Adipocyte (in vitro differentiated cells): ENCODE results near the gene STK39.

Source experiments
- DNase-seq: peaks from one replicate; pipeline ENCODE4 v3.0.0-alpha.2; 2015; ENCODE audit warnings: low read depth
- H3K27me3 ChIP-seq: replicated peaks from 2 replicates; pipeline ENCODE4 v1.7.0; 2013; ENCODE audit warnings: mild to moderate bottlenecking, low read length, moderate library complexity; ENCODE audit not compliant: control insufficient read depth, insufficient read depth
- H3K36me3 ChIP-seq: 2 replicates; pipeline ENCODE4 v1.7.0; 2013; ENCODE audit warnings: low read length, mild to moderate bottlenecking, moderate library complexity; ENCODE audit not compliant: control insufficient read depth, insufficient read depth, severe bottlenecking
- H3K4me1 ChIP-seq: 2 replicates; pipeline ENCODE4 v1.7.0; 2013; ENCODE audit warnings: mild to moderate bottlenecking, low read length, moderate library complexity; ENCODE audit not compliant: control insufficient read depth, insufficient read depth
- H3K4me3 ChIP-seq: 2 replicates; pipeline ENCODE4 v1.7.0; 2013; ENCODE audit warnings: mild to moderate bottlenecking, low read length, moderate library complexity
- H3K9ac ChIP-seq: 2 replicates; pipeline ENCODE4 v1.7.0; 2013; ENCODE audit warnings: mild to moderate bottlenecking, low read length, moderate library complexity
- H3K9me3 ChIP-seq: 2 replicates; pipeline ENCODE4 v1.7.0; 2013; ENCODE audit warnings: mild to moderate bottlenecking, low read length, moderate library complexity; ENCODE audit not compliant: control insufficient read depth

Gene STK39

DNA sequence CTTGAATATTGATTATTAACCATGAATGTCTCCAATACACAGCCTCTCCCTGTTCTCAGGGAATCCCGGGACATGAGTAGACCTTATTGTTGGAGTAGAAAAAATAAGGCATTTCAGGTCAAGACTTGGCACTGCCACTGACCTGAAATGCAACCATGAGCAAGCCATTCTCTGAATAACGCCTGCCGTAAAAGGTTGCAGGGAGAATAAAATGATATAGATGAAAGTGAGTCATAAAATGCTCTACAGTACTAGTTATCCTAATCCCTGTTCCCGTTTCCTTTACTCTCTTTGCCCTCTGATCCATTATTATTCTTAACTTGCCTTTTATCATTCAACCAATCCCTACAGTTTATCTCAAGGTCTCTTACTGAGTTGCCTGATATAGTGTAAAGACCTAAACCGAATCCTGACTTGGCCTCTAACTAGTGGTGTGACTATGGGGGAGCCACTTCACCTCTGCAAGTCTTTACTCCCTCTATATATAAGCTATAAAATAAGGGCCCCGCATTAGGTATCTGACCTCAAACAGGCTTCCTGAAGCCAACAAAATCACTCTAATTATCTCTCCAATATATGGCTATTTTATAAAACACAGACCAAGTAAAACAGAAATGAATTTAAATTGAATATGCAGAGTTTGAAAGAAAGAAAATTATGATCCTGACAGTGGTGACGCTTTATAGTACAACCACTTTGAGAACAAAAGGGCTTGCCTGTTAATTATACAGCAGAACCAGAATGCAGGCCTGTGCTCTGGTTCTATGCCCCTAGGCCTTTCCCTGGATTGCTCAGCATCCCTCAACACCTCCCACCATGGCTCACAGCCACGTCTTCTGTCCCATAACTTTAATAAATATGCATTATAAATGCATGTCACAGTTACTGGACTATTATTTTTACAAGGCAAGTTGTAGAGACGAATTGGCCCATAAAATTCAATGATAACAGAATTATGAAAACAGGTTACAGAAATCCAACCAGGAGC is 183.1 kb downstream of the STK39 start:
- peak; percentile 13 for DNase-seq
- no peaks in the 10 kb centered on the region for H3K9me3 ChIP-seq
- no peaks in the 10 kb centered on the region for H3K27me3 ChIP-seq
- H3K4me1 ChIP-seq: peaks cover 13% of the 10 kb centered on the region
- H3K9ac ChIP-seq: no peak overlapping the region
- no peak overlapping the region for H3K4me3 ChIP-seq
- H3K36me3 ChIP-seq: peaks cover 41% of the 10 kb centered on the region

GRCh38 chr2:168062936-168063335 is 184.5 kb downstream of the STK39 start:
- no peak for DNase-seq
- H3K36me3 ChIP-seq: peaks cover 53% of the 10 kb centered on the region
- H3K27me3 ChIP-seq: no peaks in the 10 kb centered on the region
- H3K4me1 ChIP-seq: peaks cover 13% of the 10 kb centered on the region
- no peak overlapping the region for H3K9ac ChIP-seq
- H3K9me3 ChIP-seq: no peaks in the 10 kb centered on the region
- no peak overlapping the region for H3K4me3 ChIP-seq

GRCh38 chr2:168062054-168062453 is 185.3 kb downstream of the STK39 start:
- H3K9ac ChIP-seq: no peak overlapping the region
- H3K4me3 ChIP-seq: no peak overlapping the region
- H3K27me3 ChIP-seq: no peaks in the 10 kb centered on the region
- H3K36me3 ChIP-seq: peaks cover 50% of the 10 kb centered on the region
- peaks cover 13% of the 10 kb centered on the region for H3K4me1 ChIP-seq
- DNase-seq: no peak
- no peaks in the 10 kb centered on the region for H3K9me3 ChIP-seq

- peak; percentile 74 for DNase-seq
- H3K4me1 ChIP-seq: peaks cover 13% of the 10 kb centered on the region
- peak overlapping the region; percentile 34 for H3K9ac ChIP-seq
- H3K27me3 ChIP-seq: no peaks in the 10 kb centered on the region
- no peaks in the 10 kb centered on the region for H3K9me3 ChIP-seq
- peaks cover 51% of the 10 kb centered on the region for H3K36me3 ChIP-seq
- H3K4me3 ChIP-seq: no peak overlapping the region
Observed at GRCh38 chr2:168060986-168061750, 186.2 kb downstream of the STK39 start.

- peaks cover 13% of the 10 kb centered on the region for H3K4me1 ChIP-seq
- no peaks in the 10 kb centered on the region for H3K9me3 ChIP-seq
- no peak overlapping the region for H3K4me3 ChIP-seq
- no peak overlapping the region for H3K9ac ChIP-seq
- no peaks in the 10 kb centered on the region for H3K27me3 ChIP-seq
- no peak for DNase-seq
- H3K36me3 ChIP-seq: peaks cover 48% of the 10 kb centered on the region
Observed at GRCh38 chr2:168059758-168060157, 187.6 kb downstream of the STK39 start.

DNA sequence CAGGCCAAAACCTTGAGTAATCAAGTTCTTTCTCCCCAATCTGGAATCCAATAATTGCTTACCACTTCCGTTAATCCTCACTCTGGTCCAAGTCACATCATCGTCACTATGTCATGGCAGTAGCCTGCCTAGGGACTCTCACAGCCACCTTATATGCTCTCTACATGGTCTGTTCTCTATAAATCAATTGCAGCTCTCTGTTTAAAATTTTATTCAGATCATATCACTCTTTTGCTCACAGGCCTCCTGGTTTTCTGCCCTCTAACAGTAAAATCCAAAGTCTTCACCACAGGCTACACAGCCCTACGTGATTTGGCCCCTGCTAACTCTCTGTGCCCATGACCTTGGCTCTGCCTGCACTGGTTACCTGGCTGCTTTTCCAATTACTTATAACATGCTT is 188.7 kb downstream of the STK39 start:
- H3K9ac ChIP-seq: no peak overlapping the region
- no peaks in the 10 kb centered on the region for H3K9me3 ChIP-seq
- H3K36me3 ChIP-seq: peaks cover 52% of the 10 kb centered on the region
- H3K4me3 ChIP-seq: no peak overlapping the region
- no peaks in the 10 kb centered on the region for H3K27me3 ChIP-seq
- H3K4me1 ChIP-seq: peaks cover 13% of the 10 kb centered on the region
- DNase-seq: no peak

DNA sequence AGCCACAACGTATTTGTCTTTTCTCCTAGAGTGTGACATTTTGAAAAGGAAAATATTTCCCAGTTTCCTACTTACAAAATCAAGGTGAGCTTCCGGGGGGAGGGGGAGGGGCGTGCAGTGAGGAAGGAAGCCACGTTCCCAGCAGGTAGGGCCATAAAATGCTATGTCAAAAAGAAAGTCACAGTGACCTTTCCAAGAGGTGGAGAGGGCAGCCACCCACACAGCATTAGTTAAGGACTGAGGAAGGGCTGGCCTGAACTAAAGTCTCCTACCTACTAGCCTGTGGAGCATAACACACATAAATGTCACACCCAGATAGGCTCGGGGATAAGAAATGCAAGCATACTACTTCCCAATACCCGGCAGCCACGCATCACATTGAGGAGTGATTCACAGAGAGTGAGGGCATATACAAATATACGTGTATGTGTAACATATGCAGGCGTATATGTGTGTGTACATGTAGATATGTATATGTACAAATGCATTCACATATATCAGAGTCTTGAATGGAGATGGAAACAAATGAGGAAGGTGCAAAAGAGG is 191.1 kb downstream of the STK39 start:
- H3K36me3 ChIP-seq: peaks cover 39% of the 10 kb centered on the region
- DNase-seq: no peak
- H3K4me3 ChIP-seq: no peak overlapping the region
- H3K4me1 ChIP-seq: peaks cover 9% of the 10 kb centered on the region
- no peaks in the 10 kb centered on the region for H3K27me3 ChIP-seq
- H3K9me3 ChIP-seq: no peaks in the 10 kb centered on the region
- H3K9ac ChIP-seq: no peak overlapping the region

DNA sequence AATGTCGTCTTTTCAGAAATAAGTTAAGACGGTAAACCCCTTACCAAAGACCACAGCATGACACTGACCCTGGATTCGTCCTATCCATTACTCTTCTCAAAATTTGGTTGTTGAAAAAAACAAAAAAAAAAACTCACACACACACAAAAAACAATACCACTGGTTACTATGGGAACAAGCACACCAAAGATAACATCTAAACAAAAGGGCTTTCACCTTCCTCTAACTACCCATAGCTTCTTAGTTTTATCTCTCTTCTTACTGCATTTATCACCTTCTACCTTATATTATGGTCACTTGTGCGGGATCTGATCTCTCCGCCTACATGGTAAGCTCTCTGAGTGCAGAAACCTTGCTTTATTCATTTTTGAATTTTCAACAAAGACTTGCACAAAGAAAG is 192.7 kb downstream of the STK39 start:
- no peak for DNase-seq
- Histone ChIP-seq H3K9ac (no peak overlapping the region), H3K27me3 (no peaks in the 10 kb centered on the region), H3K9me3 (no peaks in the 10 kb centered on the region), H3K4me1 (no peaks in the 10 kb centered on the region), H3K4me3 (no peak overlapping the region), H3K36me3 (peaks cover 43% of the 10 kb centered on the region)

GRCh38 chr2:168053676-168054075 is 193.7 kb downstream of the STK39 start:
- H3K9me3 ChIP-seq: no peaks in the 10 kb centered on the region
- no peaks in the 10 kb centered on the region for H3K27me3 ChIP-seq
- H3K4me1 ChIP-seq: no peaks in the 10 kb centered on the region
- no peak for DNase-seq
- H3K9ac ChIP-seq: no peak overlapping the region
- peaks cover 43% of the 10 kb centered on the region for H3K36me3 ChIP-seq
- H3K4me3 ChIP-seq: no peak overlapping the region

GRCh38 chr2:168052773-168053172 is 194.6 kb downstream of the STK39 start:
- DNase-seq: no peak
- H3K36me3 ChIP-seq: peaks cover 34% of the 10 kb centered on the region
- no peak overlapping the region for H3K4me3 ChIP-seq
- no peaks in the 10 kb centered on the region for H3K9me3 ChIP-seq
- H3K27me3 ChIP-seq: no peaks in the 10 kb centered on the region
- no peak overlapping the region for H3K9ac ChIP-seq
- no peaks in the 10 kb centered on the region for H3K4me1 ChIP-seq

DNA sequence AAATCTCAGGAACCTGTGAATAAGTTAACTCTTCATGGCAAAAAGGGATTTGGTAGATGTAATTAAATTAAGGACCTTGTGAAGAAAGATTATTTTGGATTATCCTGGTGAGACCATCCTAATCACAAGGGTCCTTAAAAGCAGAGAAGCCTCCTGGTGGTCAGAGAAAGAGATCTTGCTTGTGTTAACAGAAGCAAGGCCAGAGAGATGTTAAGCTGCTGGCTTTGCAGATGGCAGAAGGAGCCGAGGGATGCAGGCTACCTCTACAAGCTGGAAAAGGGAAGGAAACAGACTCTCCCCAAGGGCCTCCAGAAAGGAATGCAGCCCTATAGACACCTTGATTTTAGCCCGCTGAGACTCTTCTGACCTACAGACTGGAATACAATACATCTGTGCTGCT is 197.0 kb downstream of the STK39 start:
- no peak overlapping the region for H3K9ac ChIP-seq
- H3K4me3 ChIP-seq: no peak overlapping the region
- no peaks in the 10 kb centered on the region for H3K4me1 ChIP-seq
- H3K27me3 ChIP-seq: no peaks in the 10 kb centered on the region
- DNase-seq: no peak
- no peaks in the 10 kb centered on the region for H3K9me3 ChIP-seq
- peaks cover 21% of the 10 kb centered on the region for H3K36me3 ChIP-seq
